Activated CD4-positive, alpha-beta T cell treated with anti-CD3 and anti-CD28 coated beads for 36 hours (primary cell): ENCODE data around the gene SBF2. TPM values are rescaled to one million over a fixed set of nuclear protein-coding genes. Genes with fewer than 3 reads are reported as not detected.

Experiments
- ATAC-seq: fragments of 200-7000 bp; cut with Tn5 transposase; one replicate; pipeline ENCODE4 v1.10.0; 2021; ENCODE audit warnings: mild to moderate bottlenecking, moderate library complexity
- CTCF ChIA-PET: fragments of 350-600 bp; sonication (Branson Sonifier 250); formaldehyde crosslinking; loops from one replicate; lab custom pipeline; 2021; ENCODE audit warnings: antibody characterized with exemption; lab: Charles Lee
- POLR2A ChIA-PET: fragments of 350-600 bp; sonication (Branson Sonifier 250); formaldehyde crosslinking; loops from one replicate; lab custom pipeline; 2021; ENCODE audit warnings: antibody characterized with exemption, inconsistent platforms; lab: Charles Lee
- DNase-seq: peaks from one replicate; pipeline ENCODE4 v3.0.0-alpha.2; 2020
- H3K27ac Mint-ChIP-seq: one replicate; pipeline ENCODE4 v1.8.0; 2021; ENCODE audit warnings: mixed read lengths
- H3K27me3 Mint-ChIP-seq: one replicate; pipeline ENCODE4 v1.8.0; 2021; ENCODE audit warnings: mixed read lengths
- H3K36me3 Mint-ChIP-seq: one replicate; pipeline ENCODE4 v1.8.0; 2021; ENCODE audit warnings: low read depth, mixed read lengths
- H3K4me1 Mint-ChIP-seq: one replicate; pipeline ENCODE4 v1.8.0; 2021; ENCODE audit warnings: mixed read lengths
- H3K4me3 Mint-ChIP-seq: one replicate; pipeline ENCODE4 v1.8.0; 2021; ENCODE audit warnings: mild to moderate bottlenecking, moderate library complexity, mixed read lengths
- H3K9me3 Mint-ChIP-seq: one replicate; pipeline ENCODE4 v1.8.0; 2021; ENCODE audit warnings: low read depth, mixed read lengths
- intact Hi-C, 2 experiments: fragments of 100-400 bp; cut with DNase I in 1 of 2; cut with micrococcal nuclease in 1 of 2; formaldehyde crosslinking; loops; one replicate each; pipeline versions ENCODE4 v1.14.2 to v1.15.1; 2022 to 2024; cut with DNase I, micrococcal nuclease
- total RNA-seq, 2 experiments: library from RNA; stranded (reverse); gene quantifications; one replicate each; pipeline ENCODE4 v1.2.3, GENCODE V29; 2021

Gene SBF2
- total RNA-seq, 2 experiments from 2014 or later = 7.1 to 8.1 TPM

GRCh38 chr11:10222399-10222798 is 71.6 kb downstream of the SBF2 start:
- Mint-ChIP-seq H3K4me1 (no peaks in the 10 kb centered on the region), H3K27me3 (no peaks in the 10 kb centered on the region)
- CTCF ChIA-PET = interaction anchor here (3.0 kb wide), 1 partner anchor 14 kb away, joined by 16 read pairs; no protein-coding TSS in a partner anchor

GRCh38 chr11:10221342-10221741 is 72.7 kb downstream of the SBF2 start:
- DNase-seq (no peak), ATAC-seq (no peak)
- no peaks in the 10 kb centered on the region for H3K4me1 Mint-ChIP-seq
- ChIA-PET CTCF (interaction anchor here (0.6 kb wide), 1 partner anchor 608 kb away, joined by 3 read pairs; no protein-coding TSS in a partner anchor), POLR2A (no interaction called here)
- H3K36me3 Mint-ChIP-seq = no peaks in the 10 kb centered on the region
- intact Hi-C loops = no loop called here
- H3K4me3 Mint-ChIP-seq = no peak overlapping the region
- no peaks in the 10 kb centered on the region for H3K27me3 Mint-ChIP-seq
- H3K9me3 Mint-ChIP-seq = no peaks in the 10 kb centered on the region
- H3K27ac Mint-ChIP-seq = no peak overlapping the region

More at GRCh38 chr11:10222399-10222798, 71.6 kb downstream of the SBF2 start:
- Mint-ChIP-seq H3K9me3 (no peaks in the 10 kb centered on the region), H3K27ac (no peak overlapping the region), H3K4me3 (no peak overlapping the region), H3K36me3 (no peaks in the 10 kb centered on the region)
- ATAC-seq = no peak
- DNase-seq = no peak
- POLR2A ChIA-PET = no interaction called here
- intact Hi-C loops = no loop called here

GRCh38 chr11:10211470-10211869 is 82.5 kb downstream of the SBF2 start:
- intact Hi-C loops = no loop called here
- DNase-seq (no peak), ATAC-seq (no peak)
- CTCF ChIA-PET = interaction anchor here (1.2 to 1.4 kb wide), 2 partner anchors 9 to 98 kb away, joined by 4 read pairs; no protein-coding TSS in a partner anchor
- H3K9me3 Mint-ChIP-seq = no peaks in the 10 kb centered on the region
- peaks cover 3% of the 10 kb centered on the region for H3K27me3 Mint-ChIP-seq
- no peaks in the 10 kb centered on the region for H3K36me3 Mint-ChIP-seq
- H3K4me3 Mint-ChIP-seq = no peak overlapping the region
- POLR2A ChIA-PET = no interaction called here
- no peak overlapping the region for H3K27ac Mint-ChIP-seq
- H3K4me1 Mint-ChIP-seq = no peaks in the 10 kb centered on the region

- ChIA-PET CTCF (interaction anchor here (1.0 to 3.7 kb wide), 9 partner anchors 8 to 166 kb away, joined by 3 to 36 read pairs (median 4); no protein-coding TSS in a partner anchor), POLR2A (no interaction called here)
- no peak for ATAC-seq
- intact Hi-C loops = loop anchor here in 1 of 2 experiments (5.0 kb wide), 1 partner anchor 528 kb away; no protein-coding TSS in a partner anchor
- H3K36me3 Mint-ChIP-seq = no peaks in the 10 kb centered on the region
- H3K27ac Mint-ChIP-seq = no peak overlapping the region
- H3K9me3 Mint-ChIP-seq = peaks cover 3% of the 10 kb centered on the region
- H3K4me1 Mint-ChIP-seq = no peaks in the 10 kb centered on the region
- peaks cover 3% of the 10 kb centered on the region for H3K27me3 Mint-ChIP-seq
- DNase-seq = no peak
- H3K4me3 Mint-ChIP-seq = no peak overlapping the region
Measured at GRCh38 chr11:10209326-10209725, 84.7 kb downstream of the SBF2 start.

GRCh38 chr11:10208131-10208575 is 85.9 kb downstream of the SBF2 start:
- peaks cover 4% of the 10 kb centered on the region for H3K36me3 Mint-ChIP-seq

GRCh38 chr11:10205928-10206327 is 88.1 kb downstream of the SBF2 start:
- Mint-ChIP-seq H3K27ac (no peak overlapping the region), H3K27me3 (peaks cover 3% of the 10 kb centered on the region), H3K4me3 (no peak overlapping the region), H3K9me3 (peaks cover 10% of the 10 kb centered on the region), H3K4me1 (peaks cover 5% of the 10 kb centered on the region), H3K36me3 (peaks cover 5% of the 10 kb centered on the region)
- intact Hi-C loops = loop anchor here in 1 of 2 experiments (5.0 kb wide), 1 partner anchor 531 kb away; no protein-coding TSS in a partner anchor
- CTCF ChIA-PET = interaction anchor here (0.7 to 1.0 kb wide), 3 partner anchors 17 to 161 kb away, joined by 3 to 5 read pairs (median 3); no protein-coding TSS in a partner anchor
- DNase-seq (no peak), ATAC-seq (no peak)
- POLR2A ChIA-PET = no interaction called here

More at GRCh38 chr11:10208131-10208575, 85.9 kb downstream of the SBF2 start:
- Mint-ChIP-seq H3K9me3 (peaks cover 7% of the 10 kb centered on the region), H3K27me3 (peaks cover 3% of the 10 kb centered on the region), H3K4me1 (no peaks in the 10 kb centered on the region), H3K4me3 (no peak overlapping the region), H3K27ac (no peak overlapping the region)
- CTCF ChIA-PET = interaction anchor here (0.6 to 3.7 kb wide), 19 partner anchors 9 to 487 kb away, joined by 3 to 36 read pairs (median 5); partner anchors contain the start of gene ADM
- DNase-seq (peak; percentile 11), ATAC-seq (peak; percentile 74)
- POLR2A ChIA-PET = no interaction called here
- intact Hi-C loops = loop anchor here (1.0 to 5.0 kb wide), 4 partner anchors 99 to 529 kb away; no protein-coding TSS in a partner anchor

- DNase-seq = no peak
- intact Hi-C loops = no loop called here
- CTCF ChIA-PET = interaction anchor here (1.2 to 1.4 kb wide), 3 partner anchors 95 to 163 kb away, joined by 3 to 4 read pairs (median 4); no protein-coding TSS in a partner anchor
Measured at GRCh38 chr11:10204021-10204420, 90.0 kb downstream of the SBF2 start.

GRCh38 chr11:10201343-10201742 is 92.7 kb downstream of the SBF2 start:
- Mint-ChIP-seq H3K4me1 (peaks cover 8% of the 10 kb centered on the region), H3K27me3 (no peaks in the 10 kb centered on the region), H3K9me3 (peaks cover 10% of the 10 kb centered on the region), H3K36me3 (peaks cover 5% of the 10 kb centered on the region), H3K27ac (no peak overlapping the region), H3K4me3 (no peak overlapping the region)
- intact Hi-C loops = no loop called here
- ChIA-PET POLR2A (interaction anchor here (0.5 kb wide), 1 partner anchor 371 kb away, joined by 3 read pairs; no protein-coding TSS in a partner anchor), CTCF (interaction anchor here (0.9 kb wide), 1 partner anchor 9 kb away, joined by 3 read pairs; no protein-coding TSS in a partner anchor)
- ATAC-seq = no peak
- DNase-seq = no peak

More at GRCh38 chr11:10204021-10204420, 90.0 kb downstream of the SBF2 start:
- no peak overlapping the region for H3K27ac Mint-ChIP-seq
- no peak for ATAC-seq
- peaks cover 5% of the 10 kb centered on the region for H3K36me3 Mint-ChIP-seq
- POLR2A ChIA-PET = interaction anchor here (0.6 kb wide), 1 partner anchor 602 kb away, joined by 4 read pairs; no protein-coding TSS in a partner anchor
- H3K9me3 Mint-ChIP-seq = peaks cover 10% of the 10 kb centered on the region
- no peak overlapping the region for H3K4me3 Mint-ChIP-seq
- peaks cover 6% of the 10 kb centered on the region for H3K4me1 Mint-ChIP-seq
- no peaks in the 10 kb centered on the region for H3K27me3 Mint-ChIP-seq

GRCh38 chr11:10197091-10197490 is 96.9 kb downstream of the SBF2 start:
- Mint-ChIP-seq H3K27ac (no peak overlapping the region), H3K36me3 (peaks cover 2% of the 10 kb centered on the region), H3K4me3 (no peak overlapping the region), H3K4me1 (peaks cover 6% of the 10 kb centered on the region), H3K9me3 (no peaks in the 10 kb centered on the region), H3K27me3 (no peaks in the 10 kb centered on the region)
- intact Hi-C loops = no loop called here
- DNase-seq = no peak
- no peak for ATAC-seq
- ChIA-PET CTCF (interaction anchor here (2.1 kb wide), 2 partner anchors 11 to 107 kb away, joined by 4 to 11 read pairs; no protein-coding TSS in a partner anchor), POLR2A (no interaction called here)

- Mint-ChIP-seq H3K4me3 (no peak overlapping the region), H3K9me3 (no peaks in the 10 kb centered on the region), H3K36me3 (peaks cover 4% of the 10 kb centered on the region), H3K4me1 (no peaks in the 10 kb centered on the region), H3K27ac (no peak overlapping the region), H3K27me3 (no peaks in the 10 kb centered on the region)
- ATAC-seq = no peak
- ChIA-PET CTCF (interaction anchor here (2.4 kb wide), 1 partner anchor 16 kb away, joined by 9 read pairs; no protein-coding TSS in a partner anchor), POLR2A (no interaction called here)
- DNase-seq = no peak
- intact Hi-C loops = no loop called here
Measured at GRCh38 chr11:10192036-10192435, 102.0 kb downstream of the SBF2 start.

GRCh38 chr11:10181811-10182210 is 112.2 kb downstream of the SBF2 start:
- Mint-ChIP-seq H3K4me3 (no peak overlapping the region), H3K9me3 (no peaks in the 10 kb centered on the region), H3K27me3 (no peaks in the 10 kb centered on the region), H3K36me3 (no peaks in the 10 kb centered on the region), H3K27ac (no peak overlapping the region), H3K4me1 (no peaks in the 10 kb centered on the region)
- ChIA-PET POLR2A (no interaction called here), CTCF (interaction anchor here (0.6 to 2.8 kb wide), 13 partner anchors 9 to 147 kb away, joined by 3 to 8 read pairs (median 3); no protein-coding TSS in a partner anchor)
- DNase-seq = no peak
- peak; percentile 36 for ATAC-seq
- intact Hi-C loops = no loop called here
